ENCODE data around the gene CELF3.
"Not testable (repeated sequence)": the region's sequence is repeated elsewhere in the genome, so short reads cannot be mapped to it uniquely, and the experiment has no call there.

The CELF3 gene

GRCh38 chr1:151716771-151717631 lies at the start of gene CELF3:
CELF3 (minus strand) TSS chr1:151716803; CDS start chr1:151716020, 783 bp downstream.
- DNase-seq = no peak

GRCh38 chr1:151763990-151764389 lies 47.4 kb upstream of the CELF3 start:
- no peak for DNase-seq

- peak; percentile 95 for DNase-seq
Observed at GRCh38 chr1:151762941-151763921, 46.6 kb upstream of the CELF3 start, which contains the start of gene MRPL9. MRPL9 (minus strand) TSS chr1:151763496; CDS start chr1:151763479, 17 bp downstream.

GRCh38 chr1:151760597-151761385 lies 44.2 kb upstream of the CELF3 start:
- DNase-seq = no peak

GRCh38 chr1:151759241-151759640 lies 42.6 kb upstream of the CELF3 start:
- DNase-seq = no peak

GRCh38 chr1:151756291-151756690 lies 39.7 kb upstream of the CELF3 start:
- DNase-seq = peak; percentile 50

- DNase-seq = no peak
Observed at GRCh38 chr1:151741516-151741915, 24.9 kb upstream of the CELF3 start.

GRCh38 chr1:151739590-151740355 lies 23.2 kb upstream of the CELF3 start:
- DNase-seq = no peak

GRCh38 chr1:151737479-151737878 lies 20.9 kb upstream of the CELF3 start:
- DNase-seq = no peak

- DNase-seq = no peak
Observed at GRCh38 chr1:151737026-151737425, 20.4 kb upstream of the CELF3 start.

GRCh38 chr1:151733995-151734394 lies 17.4 kb upstream of the CELF3 start:
- DNase-seq = not testable (repeated sequence)

- no peak for DNase-seq
Observed at GRCh38 chr1:151733126-151733525, 16.5 kb upstream of the CELF3 start.

GRCh38 chr1:151729966-151730291 lies 13.3 kb upstream of the CELF3 start:
- DNase-seq = no peak

GRCh38 chr1:151729157-151729965 lies 12.8 kb upstream of the CELF3 start:
- no peak for DNase-seq

- DNase-seq = no peak
Observed at GRCh38 chr1:151728151-151729054, 11.8 kb upstream of the CELF3 start.

GRCh38 chr1:151723726-151724370 lies 7.2 kb upstream of the CELF3 start:
- DNase-seq = no peak

- no peak for DNase-seq
Observed at GRCh38 chr1:151721788-151722510, 5.3 kb upstream of the CELF3 start.

GRCh38 chr1:151720974-151721787 lies 4.6 kb upstream of the CELF3 start, which contains the start of gene RIIAD1:
RIIAD1 (plus strand) TSS chr1:151721522; CDS start chr1:151721537, 15 bp downstream.
- peak; percentile 43 for DNase-seq

Data from activated CD4-positive, alpha-beta T cell treated with anti-CD3 and anti-CD28 coated beads, Interleukin-10, Interleukin-2, amounts not matched to agents 100 ng/mL and 50 ng/mL, durations not matched to agents 16 hours and 8 hours (primary cell).